ENCODE data around the gene STAU1.

GRCh38 chr20:49170714-49171113 lies 17.4 kb downstream of the STAU1 start:
- TF ChIP-seq CTCF (IDR thresholded peaks at IDR 0.05; ENCODE audit: insufficient read depth, low read length) (no peak), POLR2AphosphoS5 (IDR thresholded peaks at IDR 0.05; ENCODE audit: low read depth) (no peak), REST (IDR thresholded peaks at IDR 0.05; ENCODE audit: insufficient replicate concordance, low read depth) (no peak)

Data from HL-60 (cell line).